ENCODE measurements around the gene DEFB108B. TPM values are rescaled to one million over a fixed set of nuclear protein-coding genes. Genes with fewer than 3 reads are reported as not detected.
"Not testable (repeated sequence)": the region's sequence is repeated elsewhere in the genome, so short reads cannot be mapped to it uniquely, and the experiment has no call there.

DEFB108B gene
- polyA plus RNA-seq, 1 donor, result 0.23 TPM

DNA sequence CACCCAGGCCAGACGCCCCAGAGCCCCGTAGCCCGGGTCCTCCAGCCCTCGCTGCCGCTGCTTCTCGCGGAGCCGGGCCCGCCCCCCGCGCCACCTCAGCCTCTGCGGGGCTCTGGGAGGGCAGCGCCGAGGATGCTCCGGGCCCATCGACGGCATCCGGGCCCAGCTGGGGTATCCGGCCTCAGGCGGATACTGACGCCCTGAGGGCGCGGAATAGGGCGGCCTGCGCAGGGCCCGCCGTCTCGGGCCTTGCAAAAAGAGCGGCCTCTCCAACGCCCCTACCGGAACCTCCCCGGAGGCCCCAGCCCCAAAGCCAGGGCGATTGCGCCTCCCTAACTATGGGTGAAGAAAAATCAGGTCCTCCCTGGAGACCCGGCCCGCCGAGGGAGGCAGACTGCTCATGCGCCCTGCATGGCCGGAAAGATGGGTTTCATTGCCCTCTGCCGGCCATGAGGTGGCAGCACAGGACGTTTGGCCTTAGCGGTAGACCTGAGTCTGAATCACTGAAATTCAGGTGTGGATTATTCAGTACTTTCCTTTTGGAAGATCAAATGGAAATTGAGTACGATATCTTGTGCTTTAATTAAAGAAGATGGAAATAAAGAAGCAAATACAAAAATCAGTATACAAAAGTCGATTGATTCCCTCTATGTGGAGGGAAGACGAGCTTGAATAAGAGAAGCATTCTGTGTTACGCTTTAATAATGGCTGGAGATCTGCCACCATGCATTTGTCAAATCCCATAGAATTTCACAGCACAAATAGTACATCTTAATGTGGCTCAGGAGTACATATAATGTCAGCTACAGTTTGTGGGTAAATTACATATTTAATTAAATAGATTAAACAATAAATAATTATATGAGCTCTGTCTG, 19.3 kb upstream of the DEFB108B start:
- DNase-seq, result peak; percentile 74

GRCh38 chr11:71821539-71821938, 11.5 kb upstream of the DEFB108B start:
- DNase-seq, result not testable (repeated sequence)

- DNase-seq, result not testable (repeated sequence)
Measured at GRCh38 chr11:71829247-71829646, 3.8 kb upstream of the DEFB108B start.

DNA sequence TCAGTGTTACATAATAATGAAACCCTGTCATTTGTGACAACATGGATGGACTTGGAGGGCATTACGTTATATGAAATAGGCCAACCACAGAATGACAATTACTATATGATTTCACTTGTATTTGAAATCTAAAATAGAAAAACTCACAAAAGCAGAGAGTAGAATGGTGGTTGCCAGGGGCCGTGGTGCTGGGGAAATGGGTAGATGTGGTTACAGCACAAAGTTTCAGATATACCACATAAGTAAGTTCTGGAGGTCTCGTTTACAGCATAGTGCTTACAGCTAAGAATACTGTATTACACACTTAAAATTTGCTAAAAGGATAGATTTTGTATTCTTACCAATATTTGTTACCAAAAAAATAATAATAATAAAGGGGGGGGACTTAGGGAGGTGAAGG, 3.3 kb upstream of the DEFB108B start:
- not testable (repeated sequence) for DNase-seq

DNA sequence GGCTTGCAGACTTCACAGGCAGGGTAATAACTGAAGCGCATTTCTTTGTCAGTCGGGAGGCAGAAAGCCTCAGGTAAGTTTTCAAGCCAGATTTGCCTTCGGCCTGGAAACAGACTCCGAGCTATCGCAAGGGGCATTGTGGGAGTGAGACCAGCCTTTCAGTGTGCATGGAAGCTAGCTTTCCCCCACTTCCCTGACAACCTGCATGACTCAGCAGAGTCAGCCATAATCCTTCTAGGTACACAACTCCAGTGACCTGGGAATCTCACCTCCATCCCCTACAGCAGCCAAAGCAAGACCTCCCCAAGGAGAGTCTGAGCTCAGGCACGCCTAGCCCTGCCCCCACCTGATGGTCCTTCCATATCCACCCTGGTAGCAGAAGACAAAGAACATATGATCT, 9.7 kb downstream of the DEFB108B start:
- DNase-seq, result not testable (repeated sequence)

GRCh38 chr11:71843355-71843754, 10.4 kb downstream of the DEFB108B start:
- DNase-seq, result not testable (repeated sequence)

GRCh38 chr11:71843858-71844257, 10.9 kb downstream of the DEFB108B start:
- no peak for DNase-seq

DNA sequence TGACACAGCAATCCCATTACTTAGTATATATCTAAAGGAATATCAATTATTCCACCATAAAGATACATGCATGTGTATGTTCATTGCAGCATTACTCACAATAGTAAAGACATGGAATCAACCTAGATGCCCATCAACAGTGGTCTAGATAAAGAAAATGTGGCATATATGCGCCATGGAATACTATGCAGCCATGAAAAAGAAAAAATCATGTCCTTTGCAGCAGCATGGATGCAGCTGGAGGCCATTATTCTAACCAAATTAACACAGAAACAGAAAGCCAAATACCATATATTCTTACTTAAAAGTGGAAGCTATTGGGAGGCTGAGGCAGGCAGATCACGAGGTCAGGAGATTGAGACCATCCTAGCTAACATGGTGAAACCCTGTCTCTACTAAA, 20.9 kb downstream of the DEFB108B start:
- DNase-seq, result not testable (repeated sequence)

DNA sequence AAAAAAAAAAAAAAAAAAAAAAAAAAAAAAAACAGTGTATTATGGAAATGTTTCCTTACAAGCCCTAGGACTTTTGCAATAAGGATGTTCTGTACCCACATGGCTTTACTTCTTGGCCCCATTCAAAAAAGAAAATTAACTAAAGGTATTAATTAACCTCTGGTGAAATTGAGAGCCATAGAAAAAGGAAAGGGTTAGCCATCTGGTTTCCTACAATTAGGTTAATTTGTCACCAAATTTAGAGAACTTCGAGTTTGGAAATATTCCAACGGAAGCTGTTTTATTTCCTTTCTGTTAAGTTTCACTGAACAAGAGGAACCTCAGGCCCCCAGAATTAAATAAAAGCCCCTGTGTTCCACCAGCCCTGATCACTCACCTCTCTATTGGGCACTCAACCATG, 22.9 kb downstream of the DEFB108B start:
- DNase-seq, result not testable (repeated sequence)

- DNase-seq, result not testable (repeated sequence)
Measured at GRCh38 chr11:71860835-71861234, 27.8 kb downstream of the DEFB108B start.

GRCh38 chr11:71863978-71864627, 31.1 kb downstream of the DEFB108B start:
- DNase-seq, result peak; percentile 44

DNA sequence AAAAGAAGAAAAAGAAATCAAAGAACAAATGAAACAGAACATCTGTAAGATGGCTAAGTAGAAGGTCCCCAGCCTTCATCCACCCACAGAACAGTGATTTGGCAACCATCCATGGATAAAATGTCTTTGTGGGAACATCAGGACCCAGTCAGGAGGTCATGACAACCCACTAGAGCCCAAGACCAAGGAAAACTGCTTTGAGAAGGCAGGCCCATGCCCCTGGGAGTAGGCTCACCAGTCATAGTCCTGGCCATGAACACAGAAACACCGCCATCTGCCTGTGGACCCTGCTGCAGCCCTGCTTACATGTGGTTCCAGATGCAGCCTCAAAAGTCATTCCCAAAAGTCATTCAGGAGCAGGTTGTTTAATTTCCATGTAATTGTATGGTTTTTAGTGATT, 34.2 kb downstream of the DEFB108B start:
- DNase-seq, result not testable (repeated sequence)

- DNase-seq, result not testable (repeated sequence)
Measured at GRCh38 chr11:71869931-71870330, 36.9 kb downstream of the DEFB108B start.

- DNase-seq, result not testable (repeated sequence)
Measured at GRCh38 chr11:71870661-71871060, 37.7 kb downstream of the DEFB108B start.

DNA sequence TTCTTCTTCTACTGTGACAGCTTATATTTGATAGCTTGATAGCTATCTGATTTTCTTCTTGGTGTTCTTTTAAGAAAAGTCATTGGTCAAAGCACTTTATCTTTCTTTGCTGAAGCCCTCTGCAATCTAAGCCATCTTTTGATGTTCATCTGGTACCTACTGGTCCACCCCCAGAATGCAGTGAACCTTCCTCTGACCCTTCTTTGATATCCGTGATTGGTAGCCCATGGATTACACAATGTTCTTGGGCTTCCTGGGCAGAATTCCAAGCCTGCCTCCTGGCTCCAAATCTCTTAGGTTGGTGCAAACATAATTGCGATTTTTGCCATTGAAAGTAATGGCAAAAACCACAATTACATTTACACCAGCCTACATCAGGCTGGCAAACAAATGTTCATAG, 43.3 kb downstream of the DEFB108B start:
- not testable (repeated sequence) for DNase-seq

DNA sequence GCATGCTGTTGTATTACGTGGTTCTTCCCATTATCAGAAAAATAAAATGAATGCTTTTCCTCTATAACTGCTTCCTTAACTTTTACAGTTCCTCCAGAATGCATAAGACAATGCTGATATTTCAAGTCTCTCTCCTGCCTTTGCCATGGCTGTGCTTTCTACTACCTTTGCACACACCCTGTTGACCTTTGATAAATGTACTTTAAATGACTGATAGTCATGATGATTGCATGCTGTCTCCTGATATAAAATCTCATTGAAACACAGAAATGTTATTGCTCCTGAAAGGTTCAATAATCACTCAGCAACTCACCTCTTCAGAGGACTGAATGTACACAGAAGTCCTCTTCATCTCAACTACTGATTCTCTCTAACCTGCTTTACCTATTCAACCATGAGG, 45.1 kb downstream of the DEFB108B start, which contains the start of gene DEFB131B:
DEFB131B (plus strand) TSS at position 395 of the 400 bp plus-strand sequence; CDS start at position 395, 0 bp downstream.
- not testable (repeated sequence) for DNase-seq

GRCh38 chr11:71885806-71886205, 52.8 kb downstream of the DEFB108B start:
- DNase-seq, result not testable (repeated sequence)

Other genes starting within 250 kb of the DEFB108B start
- gene DEFB131B, start 45.3 kb downstream of the DEFB108B start, polyA plus RNA-seq (ENCODE audit: insufficient read length), result 1.4 TPM
- 10.4 TPM for gene XNDC1N, start 95.4 kb downstream of the DEFB108B start, polyA plus RNA-seq (ENCODE audit: insufficient read length)
- gene RNF121, start 95.8 kb downstream of the DEFB108B start, polyA plus RNA-seq (ENCODE audit: insufficient read length), result 46.7 TPM
- gene IL18BP, start 165.7 kb downstream of the DEFB108B start, polyA plus RNA-seq (ENCODE audit: insufficient read length), result 16.8 TPM
- gene NUMA1, start 247.3 kb downstream of the DEFB108B start, polyA plus RNA-seq (ENCODE audit: insufficient read length), result 300 TPM
- 33.1 TPM for gene LRRC51, start 247.7 kb downstream of the DEFB108B start, polyA plus RNA-seq (ENCODE audit: insufficient read length)